K562 (cell line): Measurements from ENCODE around the gene TMEM69. TPM values are rescaled to one million over a fixed set of nuclear protein-coding genes. Genes with fewer than 3 reads are reported as not detected.

Source experiments
- GABPA ChIP-seq: fragments of 200-800 bp; sonication (Bioruptor generic); conservative IDR thresholded peaks from 2 replicates; pipeline ENCODE4 v1.6.1; 2016; ENCODE audit warnings: low read depth, missing genetic modification characterization, missing compliant biosample characterization
- HNRNPH1 ChIP-seq: fragments of 200-400 bp; formaldehyde crosslinking; optimal IDR thresholded peaks from 2 replicates; pipeline ENCODE3; 2017; ENCODE audit warnings: low read depth, mild to moderate bottlenecking, low read length, moderate library complexity
- SOX6 ChIP-seq: fragments of 450-650 bp; IDR thresholded peaks from 2 replicates; pipeline ENCODE4 v1.6.1; 2014; ENCODE audit warnings: mild to moderate bottlenecking
- polyA plus RNA-seq, 8 experiments: library from polyadenylated mRNA; depleted of rRNA in 4 of 8; stranded (reverse) in 5 of 8; unstranded in 3 of 8; fragments of >200 nt; fragmentation: Nextera tagmentation in 2 of 8; fragmentation: Illumina TruSeq in 1 of 8; extraction: Ambion mirVana in 2 of 8; extraction: Trizol in 1 of 8; gene quantifications; 2 replicates each; pipeline versions ENCODE4 v1.2.1 to v1.2.3, GENCODE V29; 2011 to 2014; ENCODE audit warnings: inconsistent platforms in 1 of 8, missing spikeins in 1 of 8
- total RNA-seq, 7 experiments: library from RNA; depleted of rRNA in 6 of 7; stranded (reverse); fragments of >200 nt in 6 of 7; fragmentation: Illumina TruSeq in 2 of 7; extraction: Trizol in 2 of 7; gene quantifications; 2 replicates each; pipeline versions ENCODE4 v1.2.1 to v1.2.3, GENCODE V29; 2011 to 2021; ENCODE audit warnings: low replicate concordance in 1 of 7
- TF ChIP-seq, protein P1 (sequence below): fragments of 450-650 bp; IDR thresholded peaks from 2 replicates; pipeline ENCODE4 v1.6.1; 2016; ENCODE audit warnings: mild to moderate bottlenecking, moderate library complexity
- TF ChIP-seq, protein P2 (sequence below): fragments of 250-450 bp; sonication (Bioruptor Pico); IDR thresholded peaks from 2 replicates; pipeline ENCODE4 v1.8.0; 2022; ENCODE audit warnings: inconsistent platforms
- TF ChIP-seq, protein P3 (sequence below): fragments of 450-650 bp; IDR thresholded peaks from 2 replicates; pipeline ENCODE4 v1.6.1; 2016; ENCODE audit warnings: mild to moderate bottlenecking
- TF ChIP-seq, protein P4 (sequence below): fragments of 450-650 bp; IDR thresholded peaks from 2 replicates; pipeline ENCODE4 v1.6.1; 2016; ENCODE audit warnings: borderline replicate concordance

Gene TMEM69
- total and polyA plus RNA-seq, 9 of the 15 experiments (the other 6 are each of a cell fraction or from before 2014, with no cell fraction given) = 47.3 to 248 (median 103) TPM

DNA sequence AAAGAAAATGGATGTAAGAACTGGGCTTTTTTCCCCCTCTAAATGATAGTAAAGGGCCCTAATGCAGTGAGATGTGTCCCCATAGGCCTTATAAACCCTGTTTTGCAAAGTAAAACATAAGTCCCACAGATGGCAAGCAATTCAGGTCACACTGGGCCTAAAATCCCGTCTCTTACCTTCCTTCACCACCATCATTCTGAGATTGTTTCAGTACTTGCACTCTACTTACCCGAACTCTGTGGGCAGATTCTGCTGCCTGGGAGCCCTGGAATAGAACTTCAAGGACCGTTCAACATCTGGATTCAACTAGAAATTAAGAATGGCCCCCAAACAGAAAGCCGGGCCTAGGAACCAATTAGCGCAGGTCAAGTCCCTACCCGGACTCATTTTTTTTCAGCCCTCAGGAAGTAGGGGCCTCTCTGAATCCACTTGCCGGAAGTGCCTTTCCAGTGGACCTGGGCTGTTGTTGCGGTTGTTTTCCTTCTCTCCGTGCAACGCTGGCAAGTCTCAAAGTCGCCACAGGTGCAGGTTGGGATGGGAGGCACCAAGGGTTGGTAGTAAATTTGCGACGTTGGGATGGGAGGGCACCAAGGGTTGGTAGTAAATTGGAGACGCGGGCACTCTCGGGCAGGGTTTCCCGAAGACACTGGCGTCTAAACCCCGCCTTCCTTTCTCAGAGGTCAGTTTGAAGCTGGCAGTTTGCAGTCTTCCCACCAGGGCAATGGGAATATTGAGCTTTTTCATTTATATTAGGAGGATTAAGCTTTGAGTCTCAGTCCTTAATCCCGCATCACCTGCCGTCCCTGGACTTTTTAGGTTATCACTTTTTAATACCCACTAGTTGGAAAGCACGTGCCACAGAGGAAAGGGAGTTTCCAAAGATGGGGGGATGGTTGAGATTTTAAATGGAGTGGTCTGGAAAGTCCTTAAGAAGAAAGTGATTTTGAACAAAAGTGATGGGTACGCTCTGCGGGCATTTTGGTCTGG lies at the start of gene TMEM69 (continued):
- TF ChIP-seq, protein P1, sequence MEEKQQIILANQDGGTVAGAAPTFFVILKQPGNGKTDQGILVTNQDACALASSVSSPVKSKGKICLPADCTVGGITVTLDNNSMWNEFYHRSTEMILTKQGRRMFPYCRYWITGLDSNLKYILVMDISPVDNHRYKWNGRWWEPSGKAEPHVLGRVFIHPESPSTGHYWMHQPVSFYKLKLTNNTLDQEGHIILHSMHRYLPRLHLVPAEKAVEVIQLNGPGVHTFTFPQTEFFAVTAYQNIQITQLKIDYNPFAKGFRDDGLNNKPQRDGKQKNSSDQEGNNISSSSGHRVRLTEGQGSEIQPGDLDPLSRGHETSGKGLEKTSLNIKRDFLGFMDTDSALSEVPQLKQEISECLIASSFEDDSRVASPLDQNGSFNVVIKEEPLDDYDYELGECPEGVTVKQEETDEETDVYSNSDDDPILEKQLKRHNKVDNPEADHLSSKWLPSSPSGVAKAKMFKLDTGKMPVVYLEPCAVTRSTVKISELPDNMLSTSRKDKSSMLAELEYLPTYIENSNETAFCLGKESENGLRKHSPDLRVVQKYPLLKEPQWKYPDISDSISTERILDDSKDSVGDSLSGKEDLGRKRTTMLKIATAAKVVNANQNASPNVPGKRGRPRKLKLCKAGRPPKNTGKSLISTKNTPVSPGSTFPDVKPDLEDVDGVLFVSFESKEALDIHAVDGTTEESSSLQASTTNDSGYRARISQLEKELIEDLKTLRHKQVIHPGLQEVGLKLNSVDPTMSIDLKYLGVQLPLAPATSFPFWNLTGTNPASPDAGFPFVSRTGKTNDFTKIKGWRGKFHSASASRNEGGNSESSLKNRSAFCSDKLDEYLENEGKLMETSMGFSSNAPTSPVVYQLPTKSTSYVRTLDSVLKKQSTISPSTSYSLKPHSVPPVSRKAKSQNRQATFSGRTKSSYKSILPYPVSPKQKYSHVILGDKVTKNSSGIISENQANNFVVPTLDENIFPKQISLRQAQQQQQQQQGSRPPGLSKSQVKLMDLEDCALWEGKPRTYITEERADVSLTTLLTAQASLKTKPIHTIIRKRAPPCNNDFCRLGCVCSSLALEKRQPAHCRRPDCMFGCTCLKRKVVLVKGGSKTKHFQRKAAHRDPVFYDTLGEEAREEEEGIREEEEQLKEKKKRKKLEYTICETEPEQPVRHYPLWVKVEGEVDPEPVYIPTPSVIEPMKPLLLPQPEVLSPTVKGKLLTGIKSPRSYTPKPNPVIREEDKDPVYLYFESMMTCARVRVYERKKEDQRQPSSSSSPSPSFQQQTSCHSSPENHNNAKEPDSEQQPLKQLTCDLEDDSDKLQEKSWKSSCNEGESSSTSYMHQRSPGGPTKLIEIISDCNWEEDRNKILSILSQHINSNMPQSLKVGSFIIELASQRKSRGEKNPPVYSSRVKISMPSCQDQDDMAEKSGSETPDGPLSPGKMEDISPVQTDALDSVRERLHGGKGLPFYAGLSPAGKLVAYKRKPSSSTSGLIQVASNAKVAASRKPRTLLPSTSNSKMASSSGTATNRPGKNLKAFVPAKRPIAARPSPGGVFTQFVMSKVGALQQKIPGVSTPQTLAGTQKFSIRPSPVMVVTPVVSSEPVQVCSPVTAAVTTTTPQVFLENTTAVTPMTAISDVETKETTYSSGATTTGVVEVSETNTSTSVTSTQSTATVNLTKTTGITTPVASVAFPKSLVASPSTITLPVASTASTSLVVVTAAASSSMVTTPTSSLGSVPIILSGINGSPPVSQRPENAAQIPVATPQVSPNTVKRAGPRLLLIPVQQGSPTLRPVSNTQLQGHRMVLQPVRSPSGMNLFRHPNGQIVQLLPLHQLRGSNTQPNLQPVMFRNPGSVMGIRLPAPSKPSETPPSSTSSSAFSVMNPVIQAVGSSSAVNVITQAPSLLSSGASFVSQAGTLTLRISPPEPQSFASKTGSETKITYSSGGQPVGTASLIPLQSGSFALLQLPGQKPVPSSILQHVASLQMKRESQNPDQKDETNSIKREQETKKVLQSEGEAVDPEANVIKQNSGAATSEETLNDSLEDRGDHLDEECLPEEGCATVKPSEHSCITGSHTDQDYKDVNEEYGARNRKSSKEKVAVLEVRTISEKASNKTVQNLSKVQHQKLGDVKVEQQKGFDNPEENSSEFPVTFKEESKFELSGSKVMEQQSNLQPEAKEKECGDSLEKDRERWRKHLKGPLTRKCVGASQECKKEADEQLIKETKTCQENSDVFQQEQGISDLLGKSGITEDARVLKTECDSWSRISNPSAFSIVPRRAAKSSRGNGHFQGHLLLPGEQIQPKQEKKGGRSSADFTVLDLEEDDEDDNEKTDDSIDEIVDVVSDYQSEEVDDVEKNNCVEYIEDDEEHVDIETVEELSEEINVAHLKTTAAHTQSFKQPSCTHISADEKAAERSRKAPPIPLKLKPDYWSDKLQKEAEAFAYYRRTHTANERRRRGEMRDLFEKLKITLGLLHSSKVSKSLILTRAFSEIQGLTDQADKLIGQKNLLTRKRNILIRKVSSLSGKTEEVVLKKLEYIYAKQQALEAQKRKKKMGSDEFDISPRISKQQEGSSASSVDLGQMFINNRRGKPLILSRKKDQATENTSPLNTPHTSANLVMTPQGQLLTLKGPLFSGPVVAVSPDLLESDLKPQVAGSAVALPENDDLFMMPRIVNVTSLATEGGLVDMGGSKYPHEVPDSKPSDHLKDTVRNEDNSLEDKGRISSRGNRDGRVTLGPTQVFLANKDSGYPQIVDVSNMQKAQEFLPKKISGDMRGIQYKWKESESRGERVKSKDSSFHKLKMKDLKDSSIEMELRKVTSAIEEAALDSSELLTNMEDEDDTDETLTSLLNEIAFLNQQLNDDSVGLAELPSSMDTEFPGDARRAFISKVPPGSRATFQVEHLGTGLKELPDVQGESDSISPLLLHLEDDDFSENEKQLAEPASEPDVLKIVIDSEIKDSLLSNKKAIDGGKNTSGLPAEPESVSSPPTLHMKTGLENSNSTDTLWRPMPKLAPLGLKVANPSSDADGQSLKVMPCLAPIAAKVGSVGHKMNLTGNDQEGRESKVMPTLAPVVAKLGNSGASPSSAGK = no peak; the same call in 1 of the 2 replicates
- TF ChIP-seq GABPA (tag) = peak; percentile 100
- peak; percentile 64 for TF ChIP-seq SOX6
- TF ChIP-seq, protein P2, sequence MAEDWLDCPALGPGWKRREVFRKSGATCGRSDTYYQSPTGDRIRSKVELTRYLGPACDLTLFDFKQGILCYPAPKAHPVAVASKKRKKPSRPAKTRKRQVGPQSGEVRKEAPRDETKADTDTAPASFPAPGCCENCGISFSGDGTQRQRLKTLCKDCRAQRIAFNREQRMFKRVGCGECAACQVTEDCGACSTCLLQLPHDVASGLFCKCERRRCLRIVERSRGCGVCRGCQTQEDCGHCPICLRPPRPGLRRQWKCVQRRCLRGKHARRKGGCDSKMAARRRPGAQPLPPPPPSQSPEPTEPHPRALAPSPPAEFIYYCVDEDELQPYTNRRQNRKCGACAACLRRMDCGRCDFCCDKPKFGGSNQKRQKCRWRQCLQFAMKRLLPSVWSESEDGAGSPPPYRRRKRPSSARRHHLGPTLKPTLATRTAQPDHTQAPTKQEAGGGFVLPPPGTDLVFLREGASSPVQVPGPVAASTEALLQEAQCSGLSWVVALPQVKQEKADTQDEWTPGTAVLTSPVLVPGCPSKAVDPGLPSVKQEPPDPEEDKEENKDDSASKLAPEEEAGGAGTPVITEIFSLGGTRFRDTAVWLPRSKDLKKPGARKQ (CRISPR knock-in tag) = no peak
- no peak for TF ChIP-seq HNRNPH1
- TF ChIP-seq, protein P3, sequence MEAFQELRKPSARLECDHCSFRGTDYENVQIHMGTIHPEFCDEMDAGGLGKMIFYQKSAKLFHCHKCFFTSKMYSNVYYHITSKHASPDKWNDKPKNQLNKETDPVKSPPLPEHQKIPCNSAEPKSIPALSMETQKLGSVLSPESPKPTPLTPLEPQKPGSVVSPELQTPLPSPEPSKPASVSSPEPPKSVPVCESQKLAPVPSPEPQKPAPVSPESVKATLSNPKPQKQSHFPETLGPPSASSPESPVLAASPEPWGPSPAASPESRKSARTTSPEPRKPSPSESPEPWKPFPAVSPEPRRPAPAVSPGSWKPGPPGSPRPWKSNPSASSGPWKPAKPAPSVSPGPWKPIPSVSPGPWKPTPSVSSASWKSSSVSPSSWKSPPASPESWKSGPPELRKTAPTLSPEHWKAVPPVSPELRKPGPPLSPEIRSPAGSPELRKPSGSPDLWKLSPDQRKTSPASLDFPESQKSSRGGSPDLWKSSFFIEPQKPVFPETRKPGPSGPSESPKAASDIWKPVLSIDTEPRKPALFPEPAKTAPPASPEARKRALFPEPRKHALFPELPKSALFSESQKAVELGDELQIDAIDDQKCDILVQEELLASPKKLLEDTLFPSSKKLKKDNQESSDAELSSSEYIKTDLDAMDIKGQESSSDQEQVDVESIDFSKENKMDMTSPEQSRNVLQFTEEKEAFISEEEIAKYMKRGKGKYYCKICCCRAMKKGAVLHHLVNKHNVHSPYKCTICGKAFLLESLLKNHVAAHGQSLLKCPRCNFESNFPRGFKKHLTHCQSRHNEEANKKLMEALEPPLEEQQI = peak; percentile 78; the same call in 1 of the 2 replicates
- TF ChIP-seq, protein P4, sequence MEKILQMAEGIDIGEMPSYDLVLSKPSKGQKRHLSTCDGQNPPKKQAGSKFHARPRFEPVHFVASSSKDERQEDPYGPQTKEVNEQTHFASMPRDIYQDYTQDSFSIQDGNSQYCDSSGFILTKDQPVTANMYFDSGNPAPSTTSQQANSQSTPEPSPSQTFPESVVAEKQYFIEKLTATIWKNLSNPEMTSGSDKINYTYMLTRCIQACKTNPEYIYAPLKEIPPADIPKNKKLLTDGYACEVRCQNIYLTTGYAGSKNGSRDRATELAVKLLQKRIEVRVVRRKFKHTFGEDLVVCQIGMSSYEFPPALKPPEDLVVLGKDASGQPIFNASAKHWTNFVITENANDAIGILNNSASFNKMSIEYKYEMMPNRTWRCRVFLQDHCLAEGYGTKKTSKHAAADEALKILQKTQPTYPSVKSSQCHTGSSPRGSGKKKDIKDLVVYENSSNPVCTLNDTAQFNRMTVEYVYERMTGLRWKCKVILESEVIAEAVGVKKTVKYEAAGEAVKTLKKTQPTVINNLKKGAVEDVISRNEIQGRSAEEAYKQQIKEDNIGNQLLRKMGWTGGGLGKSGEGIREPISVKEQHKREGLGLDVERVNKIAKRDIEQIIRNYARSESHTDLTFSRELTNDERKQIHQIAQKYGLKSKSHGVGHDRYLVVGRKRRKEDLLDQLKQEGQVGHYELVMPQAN = peak; percentile 89
